Left lobe of liver (tissue), 2 donors: ENCODE measurements around the gene KMT2E. TPM values are rescaled to one million over a fixed set of nuclear protein-coding genes. Genes with fewer than 3 reads are reported as not detected.

Experiments
- ATAC-seq: fragments of 200-7000 bp; cut with Tn5 transposase; one replicate; pipeline ENCODE4 v1.9.1; 2020; ENCODE audit warnings: mild to moderate bottlenecking, moderate library complexity
- DNase-seq: peaks from one replicate; pipeline ENCODE4 v3.0.0-alpha.2; 2020; ENCODE audit warnings: low spot score
- total RNA-seq: library from RNA; stranded (reverse); gene quantifications from one replicate; pipeline ENCODE4 v1.2.1, GENCODE V29; 2021
- donor health status: DM: no; HTN: no; CAD: no; lungs with moderate emphysema.
- donor health status: DM: no; HTN: yes; CAD: no.

Gene KMT2E
- total RNA-seq, 1 donor from 2014 or later, result 22.9 TPM

DNA sequence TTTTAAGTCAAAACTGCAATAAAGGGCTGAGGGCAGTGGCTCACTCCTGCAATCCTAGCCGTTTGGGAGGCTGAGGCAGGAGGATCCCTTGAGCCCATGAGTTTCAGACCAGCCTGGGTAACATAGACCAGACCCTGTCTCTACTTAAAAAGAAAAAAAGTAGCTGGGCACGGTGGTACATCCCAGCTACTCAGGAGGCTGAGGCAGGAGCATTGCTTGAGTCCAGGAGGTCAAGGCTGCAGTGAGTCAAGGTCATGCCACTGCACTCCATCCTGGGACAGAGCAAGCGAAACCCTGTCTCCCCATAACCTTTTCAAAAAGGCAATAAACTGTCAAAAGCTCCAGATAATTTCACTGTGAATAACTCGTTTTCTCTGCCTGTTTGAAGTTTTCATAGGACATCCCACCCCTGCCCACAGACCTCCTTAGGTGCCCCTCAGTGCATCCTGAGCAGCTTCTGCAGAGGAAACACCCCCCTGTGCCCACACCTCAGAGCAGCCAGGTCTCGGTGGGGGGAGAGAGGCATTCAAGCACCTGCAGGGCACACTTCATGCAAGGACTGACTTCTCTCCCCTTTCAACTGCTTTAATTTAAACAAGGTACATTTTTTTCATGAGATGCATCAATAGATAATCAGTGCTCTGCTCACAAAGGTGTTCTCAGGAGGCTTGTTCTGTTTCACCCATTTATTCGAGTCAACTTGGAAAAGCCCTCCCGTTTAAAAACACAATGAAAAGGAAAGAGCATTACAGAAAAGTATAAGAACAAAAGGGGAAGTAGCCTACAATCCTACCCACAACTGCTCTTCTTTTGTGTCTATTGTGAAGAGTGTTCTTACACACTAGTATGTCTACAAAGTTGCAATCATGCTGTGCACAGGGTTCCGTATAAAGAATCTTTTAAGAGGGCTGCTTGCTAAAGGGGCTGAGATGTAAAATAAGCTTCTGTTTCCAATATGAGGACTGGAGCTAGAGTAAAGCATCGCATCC, 104.9 kb downstream of the KMT2E start:
- DNase-seq (no peak), ATAC-seq (no peak)

DNA sequence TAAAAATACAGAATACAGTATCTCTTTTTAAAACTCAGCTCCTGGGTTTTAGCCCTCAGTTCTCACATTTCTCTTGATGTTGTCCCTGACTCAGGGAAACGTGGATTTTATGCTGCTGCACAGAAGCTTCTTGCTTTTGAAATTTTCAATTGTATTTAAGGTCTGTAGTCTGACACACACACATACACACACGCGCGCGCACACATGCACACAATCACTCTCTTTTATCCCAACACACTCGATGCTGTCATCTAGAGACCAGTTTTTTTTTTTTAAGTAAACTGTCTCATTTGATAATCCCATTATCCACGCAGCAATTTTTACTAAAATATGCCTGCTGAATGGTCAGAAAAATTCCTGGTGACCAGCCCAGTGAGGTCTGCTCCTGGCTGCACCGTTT, 108.6 kb downstream of the KMT2E start:
- DNase-seq (no peak), ATAC-seq (no peak)

DNA sequence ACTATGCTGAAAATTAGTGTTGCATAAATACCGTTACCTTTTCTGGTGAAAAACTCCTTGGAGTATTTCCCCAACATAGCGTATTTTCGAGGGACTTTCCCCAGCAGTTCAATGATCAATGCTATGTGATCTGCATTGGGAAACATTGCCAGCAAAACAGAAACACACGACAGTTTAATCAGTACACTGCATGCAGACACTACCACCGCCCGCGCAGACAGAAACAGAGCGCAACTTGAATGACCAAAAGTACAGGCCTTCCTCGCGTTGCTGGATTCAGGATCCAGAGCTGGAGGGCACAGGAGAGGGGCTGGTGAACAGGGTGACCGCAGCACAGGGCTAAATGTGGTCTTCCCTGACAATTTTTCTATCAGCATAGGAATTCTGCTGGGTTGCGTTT, 111.7 kb downstream of the KMT2E start:
- ATAC-seq, result peak; percentile 87
- no peak for DNase-seq

DNA sequence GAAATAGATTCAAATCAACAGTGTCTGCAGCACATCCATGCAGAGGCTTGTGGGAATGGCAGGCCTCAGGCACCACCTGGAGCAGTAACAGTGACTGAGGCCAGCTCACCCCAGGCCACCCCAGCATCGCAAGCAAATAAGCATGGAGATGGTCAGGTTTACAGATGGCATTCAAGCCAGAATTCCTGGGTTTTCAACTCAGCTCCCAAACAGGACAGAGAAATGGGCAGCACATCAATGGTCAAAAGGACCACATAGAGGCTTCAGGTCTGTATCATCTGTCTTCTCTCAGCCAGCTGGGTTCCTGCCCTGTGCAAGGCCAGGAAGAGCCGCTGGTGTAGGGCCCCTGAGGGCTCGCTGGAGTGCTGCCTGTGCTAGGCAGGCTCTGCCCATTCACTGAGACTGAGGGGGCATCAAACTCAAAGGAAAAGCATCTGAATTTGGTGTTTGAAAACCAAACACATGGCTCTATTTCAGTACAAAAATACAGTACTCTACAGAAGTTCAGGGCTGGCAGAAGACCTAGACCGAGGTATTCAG, 112.5 kb downstream of the KMT2E start:
- DNase-seq (no peak), ATAC-seq (peak; percentile 20)

DNA sequence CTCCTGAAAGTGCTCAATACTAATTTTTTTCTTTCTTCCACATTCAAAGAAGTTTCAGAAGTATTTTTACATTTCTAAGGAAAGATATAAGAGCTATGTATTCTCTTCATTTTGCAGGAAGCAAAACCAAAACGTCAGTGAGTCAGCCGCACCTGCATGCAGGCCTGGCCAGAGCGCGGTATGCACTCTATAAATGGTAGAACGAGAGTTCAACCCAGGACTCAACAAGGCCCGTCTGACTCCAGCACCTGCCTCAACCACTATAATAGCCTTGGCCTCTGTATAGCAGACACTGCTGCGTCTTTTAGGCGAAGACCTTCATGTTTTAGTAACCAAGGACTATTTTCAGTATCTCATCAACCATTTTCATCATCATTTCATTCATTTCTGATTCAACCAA, 113.2 kb downstream of the KMT2E start:
- ATAC-seq (no peak), DNase-seq (no peak)

DNA sequence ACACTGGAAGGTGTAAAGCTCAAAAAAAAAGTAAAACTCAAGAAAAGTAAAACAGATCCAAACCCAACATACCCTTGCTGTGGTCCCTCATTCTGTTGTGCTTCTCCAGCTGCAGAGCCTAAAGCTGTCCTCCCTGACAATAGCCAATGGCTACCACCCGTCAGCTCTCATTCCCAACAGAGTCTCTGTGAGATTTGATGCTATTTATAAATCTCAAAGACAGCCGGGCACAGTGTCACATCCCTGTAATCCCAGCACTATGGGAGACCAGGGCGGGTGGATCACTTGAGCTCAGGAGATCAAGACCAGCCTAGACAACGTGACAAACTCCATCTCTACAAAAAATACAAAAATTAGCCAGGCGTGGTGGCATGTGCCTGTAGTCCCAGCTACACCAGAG, 116.0 kb downstream of the KMT2E start:
- ATAC-seq (no peak), DNase-seq (no peak)

DNA sequence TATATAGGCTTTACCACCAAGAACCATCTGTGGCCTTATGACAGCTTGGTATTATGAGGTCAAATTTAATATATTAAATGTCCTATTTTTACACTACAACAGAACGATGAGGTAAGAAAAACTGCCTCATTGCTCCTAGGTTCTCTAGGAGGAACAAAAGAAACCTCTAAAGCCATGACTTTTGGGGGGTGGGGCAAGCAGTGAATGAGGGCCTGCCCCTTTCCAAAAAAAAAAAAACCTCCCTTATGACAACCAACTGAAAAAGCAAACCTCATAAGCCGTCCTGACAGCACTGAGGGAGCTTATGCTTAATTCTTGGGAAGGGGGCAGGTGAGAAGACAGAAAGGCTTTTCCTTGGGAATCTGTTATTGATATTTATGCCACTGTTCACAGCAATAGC, 116.6 kb downstream of the KMT2E start:
- ATAC-seq (no peak), DNase-seq (no peak)

DNA sequence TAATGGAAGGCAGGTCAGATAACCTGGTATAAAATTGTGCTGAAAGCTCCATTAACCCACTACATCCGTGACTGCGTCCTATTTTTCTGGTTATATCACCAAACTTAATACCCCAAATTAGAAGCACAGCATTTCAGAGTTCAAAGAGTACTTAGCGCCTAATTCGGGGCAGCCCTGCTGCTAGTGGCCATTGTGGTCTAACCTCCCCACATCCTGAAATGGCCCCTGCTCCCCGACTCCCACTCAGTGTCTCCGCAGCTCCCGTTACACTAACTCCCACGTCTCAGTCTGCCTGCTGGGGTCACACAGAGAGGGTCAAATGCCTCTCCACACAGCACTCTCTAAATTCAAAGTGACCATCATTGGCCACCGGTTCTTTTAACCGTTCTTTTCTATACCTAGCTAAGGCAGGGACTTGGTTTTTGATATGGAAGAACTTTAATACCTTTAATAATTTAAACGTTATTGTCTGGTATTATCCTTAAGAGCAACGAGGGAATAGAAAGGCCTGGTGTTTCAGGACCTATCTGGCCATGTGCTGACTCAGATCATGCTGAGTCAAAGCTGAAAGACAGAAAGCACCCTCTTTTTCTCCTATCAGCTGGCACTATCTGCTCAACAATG, 117.1 kb downstream of the KMT2E start:
- DNase-seq (no peak), ATAC-seq (no peak)

DNA sequence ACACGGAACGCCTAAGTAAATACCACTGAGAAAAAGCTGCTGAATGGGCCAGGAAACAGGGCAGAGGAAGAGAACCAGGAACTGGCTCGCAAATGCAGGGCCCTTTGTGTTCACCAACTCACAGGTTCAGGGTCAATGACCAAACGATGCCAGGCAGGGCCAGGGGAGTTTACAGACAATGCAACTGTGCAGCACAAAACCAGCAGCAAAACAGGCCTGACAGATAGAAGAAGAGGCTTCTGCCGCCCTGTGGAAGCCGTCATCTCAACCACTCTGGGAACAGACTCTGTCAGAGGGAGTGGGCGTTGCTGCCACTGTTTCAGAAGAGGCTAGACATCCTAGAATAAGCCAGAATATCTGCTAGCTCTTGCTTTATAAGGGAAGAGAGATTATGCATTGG, 117.9 kb downstream of the KMT2E start:
- ATAC-seq (peak; percentile 97), DNase-seq (peak; percentile 72)

DNA sequence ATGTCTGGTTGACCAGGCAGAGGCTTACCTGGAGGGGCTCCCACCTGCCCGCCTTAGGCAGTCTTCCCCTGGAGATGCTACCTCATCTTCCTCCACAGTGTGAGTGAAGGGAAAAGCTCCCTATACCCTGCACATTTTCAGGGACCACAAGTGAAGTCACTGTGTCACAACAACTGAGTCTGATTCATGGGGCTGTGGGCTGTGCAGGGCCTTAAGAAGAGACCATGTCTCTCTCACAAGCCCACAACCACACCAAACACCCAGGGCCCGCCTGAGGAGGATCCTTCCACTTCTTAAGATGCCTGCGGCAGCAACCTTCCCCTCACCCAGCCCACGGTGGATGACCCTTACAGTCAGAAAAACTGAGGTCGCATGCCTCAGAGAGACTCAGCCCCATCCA, 118.3 kb downstream of the KMT2E start:
- ATAC-seq, result no peak

DNA sequence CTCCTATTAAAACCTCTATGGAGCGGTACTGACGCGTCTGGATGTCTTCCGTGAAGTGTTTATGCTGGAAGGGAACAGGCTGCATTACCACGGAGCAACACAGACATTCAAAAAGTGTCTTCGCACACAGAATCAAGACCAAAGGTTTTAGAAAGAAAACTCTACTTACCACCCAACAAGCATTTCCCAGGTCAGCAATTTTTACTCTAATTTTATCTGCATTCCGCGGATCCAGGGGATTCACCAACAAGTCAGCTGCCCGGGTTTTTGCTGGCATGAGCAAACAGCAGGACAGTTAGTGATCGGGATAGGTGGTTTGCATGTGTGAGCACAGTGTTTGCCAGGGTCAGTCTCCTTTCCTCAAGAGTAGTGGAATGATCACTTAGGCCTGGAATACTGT, 118.8 kb downstream of the KMT2E start:
- ATAC-seq, result no peak
- DNase-seq, result no peak

More for the DNA sequence above, 118.3 kb downstream of the KMT2E start:
- no peak for DNase-seq

DNA sequence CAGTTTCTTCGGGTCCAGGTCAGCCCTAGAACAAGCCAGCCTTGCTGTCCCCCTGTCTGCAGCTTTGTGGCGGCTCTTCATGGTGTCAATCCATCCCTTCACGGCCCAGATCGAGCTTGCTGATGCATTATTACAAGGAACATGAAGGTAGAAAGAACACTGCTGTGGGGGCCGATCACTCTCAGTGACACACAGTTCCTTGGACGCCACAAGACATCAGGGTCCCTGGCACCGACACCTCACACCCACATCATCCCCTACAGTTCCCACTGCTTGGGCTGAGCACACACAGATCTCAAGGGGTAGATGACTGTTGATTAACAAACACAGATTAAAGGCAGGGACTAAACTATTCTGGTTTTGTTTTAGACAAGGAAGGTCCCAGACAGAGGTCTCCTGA, 119.4 kb downstream of the KMT2E start:
- DNase-seq (no peak), ATAC-seq (no peak)

DNA sequence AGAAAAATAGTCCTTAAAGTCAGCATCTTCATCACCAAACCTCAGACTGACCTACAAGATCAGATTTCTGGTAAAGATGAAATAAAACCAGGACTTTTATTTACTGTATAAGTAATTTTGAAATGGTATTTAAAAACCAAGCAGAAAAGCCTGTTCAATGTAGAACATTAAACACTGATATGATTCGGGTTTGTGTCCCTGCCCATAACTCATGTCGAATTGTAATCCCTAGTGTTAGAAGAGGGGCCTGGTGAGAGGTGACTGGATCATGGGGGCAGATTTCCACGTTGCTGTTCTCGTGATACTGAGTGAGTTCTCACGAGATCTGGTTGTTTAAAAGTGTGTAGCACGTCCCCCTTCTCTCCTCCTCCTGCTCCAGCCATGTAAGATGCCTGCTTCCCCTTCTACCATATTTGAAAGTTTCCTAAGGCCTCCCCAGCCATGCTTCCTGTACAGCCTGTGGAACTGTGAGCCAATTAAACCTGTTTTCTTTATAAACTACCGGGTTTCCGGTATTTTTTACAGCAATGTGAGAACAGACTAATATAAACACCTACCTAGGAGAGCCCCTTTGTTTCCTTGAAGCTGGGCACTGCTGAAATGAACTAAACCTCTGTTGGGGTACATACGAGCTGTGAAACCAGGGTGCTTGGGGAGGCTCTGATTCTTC, 120.1 kb downstream of the KMT2E start:
- ATAC-seq, result no peak
- no peak for DNase-seq

DNA sequence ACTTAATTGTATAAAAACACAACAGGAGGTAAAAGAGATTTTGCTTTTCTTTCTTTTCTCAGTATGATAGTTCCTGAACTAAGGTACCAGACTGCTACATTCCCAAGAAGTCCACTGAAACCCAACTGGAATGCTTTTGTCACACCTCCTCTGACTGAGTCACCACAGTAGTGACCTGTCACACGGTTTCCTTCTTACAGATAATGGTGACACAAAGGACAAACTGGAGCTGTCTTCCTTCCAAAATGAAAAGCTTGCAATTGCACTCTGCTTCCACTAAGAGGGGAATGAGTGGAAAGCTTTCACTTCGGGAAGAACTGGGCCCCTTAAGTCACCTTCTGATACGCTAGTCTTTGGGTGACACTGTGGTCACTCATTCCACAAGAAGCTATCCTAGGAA, 122.2 kb downstream of the KMT2E start:
- ATAC-seq (no peak), DNase-seq (no peak)

DNA sequence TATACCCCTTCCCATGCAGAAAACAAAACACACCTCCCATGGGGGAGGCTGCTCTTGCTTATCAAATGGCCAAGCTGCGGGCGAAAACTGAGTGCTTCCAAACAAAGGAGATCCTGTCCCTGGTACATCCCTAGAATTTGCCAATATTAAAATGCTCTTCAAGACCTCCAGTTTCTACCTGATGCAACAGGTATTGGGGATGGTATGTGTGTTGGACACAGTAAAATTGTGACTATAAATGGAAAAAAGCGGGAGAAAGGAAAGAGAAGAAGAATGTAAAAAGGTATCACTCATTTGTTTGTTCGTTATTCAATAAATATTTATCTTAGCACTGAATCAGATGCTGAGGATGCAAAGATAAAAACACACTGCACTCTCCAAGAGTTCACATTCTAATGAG, 123.9 kb downstream of the KMT2E start:
- ATAC-seq (no peak), DNase-seq (no peak)

DNA sequence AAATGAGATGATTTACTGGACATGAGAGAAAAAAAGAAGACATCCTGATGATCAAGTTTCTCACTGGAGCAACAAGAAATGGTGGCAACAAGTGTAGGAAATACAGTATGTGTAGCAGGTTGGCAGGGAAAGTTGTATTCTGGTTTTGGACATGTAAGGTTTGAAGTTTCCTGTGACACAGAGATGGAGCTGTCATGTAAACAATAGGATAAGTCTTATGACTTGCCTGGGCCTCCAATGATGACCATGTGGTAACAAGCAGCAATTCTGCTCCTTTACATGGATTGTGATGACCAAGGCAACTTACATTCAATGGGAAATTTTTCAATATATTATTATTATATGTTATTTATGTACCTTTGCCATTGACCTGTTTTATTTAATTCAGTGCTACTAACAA, 125.4 kb downstream of the KMT2E start:
- no peak for DNase-seq
- no peak for ATAC-seq

DNA sequence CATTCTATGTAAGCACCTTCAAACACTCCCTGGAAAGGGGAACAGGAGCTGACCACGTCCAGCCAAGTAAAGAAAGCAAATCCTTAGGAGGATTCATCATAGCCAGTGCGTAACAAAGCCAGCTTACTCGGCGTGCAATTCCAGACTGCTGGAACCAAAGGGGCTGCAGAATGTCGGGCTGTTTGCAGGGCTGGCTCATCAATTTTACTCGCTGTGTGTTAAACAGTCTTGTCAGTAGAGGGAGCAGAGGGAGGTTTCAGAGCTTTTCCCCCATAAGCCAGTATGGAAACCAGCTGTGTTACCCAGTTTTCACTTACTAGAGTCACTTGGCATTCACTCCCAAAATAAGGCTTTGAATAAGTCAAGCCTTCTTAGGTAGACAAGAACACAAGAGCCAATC, 127.1 kb downstream of the KMT2E start:
- DNase-seq, result no peak
- ATAC-seq, result peak; percentile 49

DNA sequence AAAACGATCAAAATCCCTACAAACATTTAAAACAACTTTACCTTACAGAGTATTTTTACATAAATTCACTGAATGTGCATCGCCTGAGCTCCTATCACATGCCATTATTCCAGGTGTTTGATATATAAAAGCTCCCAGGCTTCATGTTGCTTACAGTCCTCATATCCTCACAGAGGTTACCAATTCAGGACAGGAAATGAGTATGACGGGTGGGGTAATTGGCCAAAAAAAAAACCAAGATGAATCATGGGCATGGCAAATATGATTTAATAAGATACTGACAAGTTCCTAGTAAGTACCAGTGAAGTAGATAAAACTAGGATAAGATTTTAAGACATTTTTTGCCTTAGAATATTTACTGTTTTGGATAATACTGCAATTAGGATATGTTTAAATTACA, 135.8 kb downstream of the KMT2E start:
- ATAC-seq, result no peak
- no peak for DNase-seq

DNA sequence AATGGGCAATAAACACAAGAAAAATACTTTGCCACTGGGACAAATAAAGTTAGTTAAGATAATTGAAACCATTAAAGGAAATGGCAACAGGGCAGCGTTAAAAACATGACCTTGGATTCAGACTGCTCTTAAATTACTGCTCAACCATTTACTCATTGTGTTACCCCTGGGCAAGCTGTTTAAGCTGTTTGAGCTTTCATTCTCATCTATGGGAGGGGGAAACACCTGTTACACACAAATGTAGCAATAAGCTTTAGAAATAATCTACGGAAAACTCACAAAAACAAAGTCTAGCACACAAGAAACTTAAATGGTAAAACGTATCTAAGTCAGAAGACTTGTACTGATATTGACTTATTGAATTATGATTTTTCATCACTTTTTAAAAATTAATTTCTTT, 137.1 kb downstream of the KMT2E start:
- no peak for DNase-seq
- ATAC-seq, result no peak

DNA sequence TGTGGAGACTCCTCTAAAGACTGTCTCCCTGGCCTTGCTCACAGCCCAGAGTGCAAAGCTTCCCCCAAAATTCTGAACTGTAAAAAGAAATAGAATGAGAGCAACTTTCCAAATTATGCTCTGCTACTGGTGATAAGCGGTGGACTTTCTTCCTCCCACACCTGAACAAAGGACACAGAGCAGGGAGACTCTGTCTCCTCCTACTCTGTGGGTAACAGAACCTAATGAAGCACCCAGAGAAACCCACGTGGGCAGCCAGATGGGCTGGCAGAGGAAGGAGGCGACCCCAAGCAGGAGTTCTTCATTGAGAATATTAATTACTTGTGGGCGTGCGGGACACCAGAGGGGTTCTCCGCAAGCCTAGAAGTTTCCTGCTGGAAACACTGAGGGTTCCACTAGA, 139.5 kb downstream of the KMT2E start:
- peak; percentile 76 for ATAC-seq
- DNase-seq, result no peak

DNA sequence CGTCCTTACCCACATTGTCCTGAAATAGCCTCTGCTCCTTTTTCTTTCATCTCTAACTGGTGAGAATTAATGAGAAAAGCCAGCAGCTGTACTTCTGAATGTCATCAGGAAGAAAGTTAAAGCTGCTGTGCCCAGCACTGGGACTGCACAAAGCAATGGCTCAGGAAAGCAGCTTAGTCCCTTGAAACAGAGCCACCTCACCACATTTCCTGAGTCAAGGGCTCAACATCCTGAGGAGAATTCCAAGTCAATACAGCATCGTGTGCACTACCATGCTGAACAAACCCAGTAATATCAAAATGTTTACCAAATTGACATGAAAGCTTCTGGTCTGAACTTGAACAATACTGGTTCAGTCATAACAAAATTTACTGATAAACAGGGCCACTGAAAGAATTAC, 140.1 kb downstream of the KMT2E start:
- ATAC-seq (no peak), DNase-seq (no peak)

DNA sequence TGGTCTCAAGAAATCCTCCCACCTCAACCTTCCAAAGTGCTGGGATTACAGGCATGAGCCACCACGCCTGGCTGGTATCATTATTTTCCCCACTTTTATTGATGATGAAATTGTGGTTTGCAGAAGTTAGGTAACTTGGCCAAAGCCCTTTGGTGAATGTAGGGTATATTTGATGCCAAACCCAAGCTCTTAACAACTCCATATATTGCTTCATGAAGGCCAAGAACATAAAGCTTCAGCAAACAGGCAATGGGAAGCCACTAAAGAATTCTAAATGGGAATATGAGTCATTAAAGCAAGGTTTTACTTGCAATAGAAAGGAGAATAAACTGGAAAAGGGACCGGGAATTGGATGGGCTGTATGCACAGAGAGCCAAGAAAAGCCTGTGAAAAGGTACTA, 142.7 kb downstream of the KMT2E start:
- DNase-seq (no peak), ATAC-seq (no peak)
